Effector memory CD4-positive, alpha-beta T cell (primary cell): Measurements from ENCODE around the gene MN1.

ENCODE experiments used
- DNase-seq, 3 donors: peaks; one replicate each; pipeline ENCODE4 v3.0.0-alpha.2; 2020
- H3K27ac ChIP-seq: 2 replicates; pipeline ENCODE4 v1.7.0; 2013; ENCODE audit warnings: mild to moderate bottlenecking, low read length, moderate library complexity; ENCODE audit not compliant: insufficient read depth, poor library complexity, severe bottlenecking
- H3K27me3 ChIP-seq: replicated peaks from 2 replicates; pipeline ENCODE4 v1.7.0; 2013; ENCODE audit warnings: mild to moderate bottlenecking, low read length; ENCODE audit not compliant: insufficient read depth, control insufficient read depth, poor library complexity, severe bottlenecking
- H3K36me3 ChIP-seq: 2 replicates; pipeline ENCODE4 v1.7.0; 2013; ENCODE audit warnings: mild to moderate bottlenecking, low read length, moderate library complexity; ENCODE audit not compliant: control insufficient read depth, insufficient read depth
- H3K4me1 ChIP-seq: 2 replicates; pipeline ENCODE4 v1.7.0; 2013; ENCODE audit warnings: low read length, mild to moderate bottlenecking; ENCODE audit not compliant: control insufficient read depth, insufficient read depth, poor library complexity, severe bottlenecking
- H3K4me3 ChIP-seq: 2 replicates; pipeline ENCODE4 v1.7.0; 2013; ENCODE audit warnings: low read length, low read depth, mild to moderate bottlenecking; ENCODE audit not compliant: insufficient read depth, poor library complexity, severe bottlenecking
- H3K9me3 ChIP-seq: 2 replicates; pipeline ENCODE4 v1.7.0; 2013; ENCODE audit warnings: mild to moderate bottlenecking, low read length, moderate library complexity; ENCODE audit not compliant: control insufficient read depth

MN1 gene

DNA sequence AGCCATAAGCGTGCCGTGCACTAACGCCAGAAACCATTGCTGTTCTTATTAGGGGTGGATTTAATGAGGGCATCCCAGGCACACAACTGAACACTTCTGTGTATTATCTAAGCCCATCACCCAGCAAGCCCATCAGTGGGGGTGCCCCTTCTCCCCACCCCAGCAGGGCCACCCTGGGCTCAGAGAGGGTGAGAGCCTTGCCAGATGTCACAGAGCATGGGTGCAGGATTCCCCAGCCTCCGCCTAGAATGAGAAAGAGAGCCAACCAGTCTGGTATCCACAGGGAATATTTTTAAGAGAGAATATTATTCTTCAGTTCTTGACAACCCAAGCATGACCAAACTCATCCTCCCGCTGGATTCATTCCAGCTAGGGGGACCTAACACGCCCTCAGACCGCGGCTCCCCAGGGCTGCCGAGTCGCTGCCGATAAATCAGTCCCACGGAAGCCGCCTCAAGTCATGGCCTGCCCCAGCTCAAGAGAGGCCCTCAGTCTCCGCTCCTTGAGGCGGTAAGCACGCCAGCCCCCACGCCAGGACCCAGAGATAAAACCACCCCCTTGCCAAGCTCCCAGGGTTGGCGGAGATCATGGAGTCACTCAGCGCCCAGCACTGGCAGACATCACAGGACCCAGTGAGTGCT is 47.2 kb downstream of the MN1 start:
- H3K4me3 ChIP-seq: no peak overlapping the region
- no peak overlapping the region for H3K27ac ChIP-seq
- H3K36me3 ChIP-seq: no peaks in the 10 kb centered on the region
- DNase-seq: no peak
- H3K9me3 ChIP-seq: no peaks in the 10 kb centered on the region
- H3K4me1 ChIP-seq: no peaks in the 10 kb centered on the region
- H3K27me3 ChIP-seq: no peaks in the 10 kb centered on the region

DNA sequence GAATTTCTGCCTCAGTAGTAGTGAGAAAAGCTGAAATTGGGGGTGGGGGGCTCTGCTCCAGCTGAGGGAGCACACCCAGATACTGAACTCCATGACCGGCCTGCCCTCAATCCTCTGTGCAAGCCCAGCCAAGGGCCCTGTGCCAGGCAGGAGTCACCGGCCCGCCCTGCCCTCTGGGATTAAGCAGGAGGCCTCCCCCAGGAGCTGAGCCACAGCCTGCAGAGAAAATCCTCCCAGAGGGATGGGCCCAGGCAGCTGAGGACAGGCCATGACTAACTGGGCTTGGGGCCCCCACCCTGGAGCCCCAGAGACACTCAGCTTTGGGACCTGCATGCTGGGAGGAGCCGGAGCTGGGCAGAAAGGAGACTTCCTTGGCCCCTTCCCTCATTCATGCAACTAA is 48.8 kb downstream of the MN1 start:
- Histone ChIP-seq H3K36me3 (no peaks in the 10 kb centered on the region), H3K27ac (no peak overlapping the region), H3K27me3 (no peaks in the 10 kb centered on the region), H3K9me3 (no peaks in the 10 kb centered on the region), H3K4me3 (no peak overlapping the region), H3K4me1 (no peaks in the 10 kb centered on the region)
- DNase-seq: no peak

DNA sequence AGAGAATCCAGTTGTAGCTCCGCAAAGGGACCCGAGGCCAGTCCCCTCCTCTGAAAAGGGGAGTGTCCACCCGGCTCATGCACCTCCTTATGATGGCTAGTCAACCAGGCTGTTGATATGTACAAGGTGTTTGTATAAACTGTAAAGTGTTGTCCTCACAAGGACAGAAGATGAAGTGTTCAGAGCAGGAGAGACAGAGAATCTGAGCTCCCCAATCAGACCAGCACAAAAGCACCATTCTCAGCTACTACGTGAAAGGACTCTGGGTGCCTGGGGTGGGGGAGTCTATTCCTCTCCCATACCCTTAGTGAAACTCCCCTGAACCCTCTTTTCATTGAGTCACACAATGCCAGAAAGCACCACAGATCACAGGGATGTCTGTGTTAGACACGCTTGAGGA is 49.4 kb downstream of the MN1 start:
- H3K4me1 ChIP-seq: no peaks in the 10 kb centered on the region
- H3K9me3 ChIP-seq: no peaks in the 10 kb centered on the region
- H3K27ac ChIP-seq: no peak overlapping the region
- no peaks in the 10 kb centered on the region for H3K36me3 ChIP-seq
- no peaks in the 10 kb centered on the region for H3K27me3 ChIP-seq
- no peak for DNase-seq
- no peak overlapping the region for H3K4me3 ChIP-seq

DNA sequence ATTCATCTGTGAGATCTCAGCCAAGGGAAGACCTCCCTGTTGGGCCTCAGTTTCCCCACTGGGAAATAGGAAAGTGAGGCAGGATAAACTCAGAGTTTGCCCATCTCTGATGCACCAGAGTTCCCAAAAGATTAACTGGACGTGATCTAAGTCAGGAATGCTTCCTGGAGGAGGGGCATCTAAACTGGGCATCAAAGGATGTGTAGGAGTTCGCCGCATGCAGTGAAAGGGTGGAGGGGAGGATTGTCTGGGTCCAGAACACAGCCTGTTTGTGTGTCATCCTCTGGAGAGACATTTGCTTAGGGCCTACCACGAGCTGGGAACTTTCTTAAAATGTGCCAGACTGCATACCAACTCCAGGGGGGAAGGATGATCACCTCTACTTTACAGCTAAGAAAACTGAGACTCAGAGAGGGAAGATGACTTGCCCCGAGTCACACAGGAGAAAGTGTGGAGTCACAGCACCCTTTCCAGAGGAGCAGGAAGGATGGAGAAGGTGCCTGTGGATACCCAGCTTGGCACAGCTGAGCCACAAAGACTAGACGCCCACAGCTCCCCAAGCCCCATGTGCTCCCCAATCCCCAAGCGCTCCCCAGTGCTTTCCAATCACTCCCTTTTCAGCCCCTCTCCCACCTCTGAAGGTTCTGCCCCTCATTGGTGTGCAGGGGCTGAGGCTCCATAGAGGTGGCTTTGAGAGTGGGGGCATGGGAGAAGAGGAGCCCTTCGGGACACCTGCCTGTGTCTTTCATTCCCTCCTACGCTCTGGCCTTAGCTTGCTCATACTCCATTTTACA is 50.1 kb downstream of the MN1 start:
- no peaks in the 10 kb centered on the region for H3K9me3 ChIP-seq
- H3K27ac ChIP-seq: no peak overlapping the region
- H3K36me3 ChIP-seq: no peaks in the 10 kb centered on the region
- H3K4me3 ChIP-seq: no peak overlapping the region
- H3K4me1 ChIP-seq: no peaks in the 10 kb centered on the region
- H3K27me3 ChIP-seq: no peaks in the 10 kb centered on the region
- no peak for DNase-seq

DNA sequence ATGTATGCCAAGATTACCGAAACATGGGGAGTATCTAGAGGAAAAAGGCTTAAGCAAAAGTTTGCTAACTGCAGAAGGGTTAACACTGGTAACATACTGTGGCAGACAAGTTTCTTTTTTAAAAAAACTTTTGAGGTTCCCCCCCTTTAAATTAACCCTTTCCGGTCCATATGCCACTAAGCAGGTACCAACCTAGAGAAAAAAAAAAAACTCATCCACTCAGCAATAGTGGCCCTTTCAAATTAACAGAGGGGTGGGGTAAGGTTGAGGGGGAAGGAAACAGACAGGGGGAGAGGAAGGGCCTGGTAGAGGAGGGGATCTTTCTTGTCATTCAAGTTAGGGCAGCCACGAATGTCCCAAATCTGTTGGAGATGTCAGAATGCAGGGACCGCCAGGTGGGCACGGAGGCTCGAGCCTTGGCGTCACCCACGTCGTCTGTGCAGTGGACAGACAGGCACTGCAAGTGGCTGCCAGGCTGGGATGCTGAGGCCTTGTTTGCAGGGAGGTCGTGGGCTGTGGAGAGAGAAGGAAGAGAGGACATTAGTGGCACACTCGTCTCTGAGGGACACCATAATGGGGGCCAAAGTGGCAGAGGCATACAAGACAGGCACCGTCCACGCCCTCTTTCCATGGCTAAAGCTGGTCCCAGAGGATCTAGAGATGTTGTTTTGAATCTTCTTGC is 50.8 kb downstream of the MN1 start:
- no peak overlapping the region for H3K4me3 ChIP-seq
- no peaks in the 10 kb centered on the region for H3K36me3 ChIP-seq
- no peaks in the 10 kb centered on the region for H3K4me1 ChIP-seq
- no peak for DNase-seq
- H3K27ac ChIP-seq: no peak overlapping the region
- no peaks in the 10 kb centered on the region for H3K9me3 ChIP-seq
- H3K27me3 ChIP-seq: no peaks in the 10 kb centered on the region

DNA sequence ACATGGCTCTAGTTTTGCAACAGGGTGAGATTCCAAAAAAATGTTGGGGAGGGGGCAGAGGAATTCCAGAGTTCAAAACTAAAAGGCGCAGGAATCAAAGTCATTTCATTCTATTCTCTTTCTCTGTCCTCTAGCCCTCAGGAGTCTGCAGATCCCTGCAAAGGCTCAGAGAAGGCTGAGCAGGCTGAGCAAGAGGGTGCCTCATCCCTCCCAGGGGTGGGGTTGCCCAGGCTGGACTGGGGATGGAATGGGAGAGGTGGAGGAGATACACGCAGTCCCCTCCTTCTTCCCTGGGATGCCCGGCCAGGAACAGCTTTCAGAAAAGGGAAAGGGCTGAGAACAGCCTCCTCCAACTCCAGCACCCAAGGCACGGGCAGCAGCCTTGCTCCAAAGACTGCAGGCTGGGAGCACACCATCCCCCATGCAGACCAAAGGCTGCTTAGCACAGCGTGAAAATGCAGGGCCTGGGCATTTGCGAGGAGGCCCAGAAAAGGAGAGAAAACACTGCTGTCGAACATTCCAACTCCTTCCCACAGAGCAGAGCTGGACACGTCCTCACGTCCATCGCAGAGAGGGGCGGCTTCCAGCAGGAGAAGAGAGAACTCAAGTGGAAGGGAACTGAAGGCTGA is 51.8 kb downstream of the MN1 start:
- Histone ChIP-seq H3K4me3 (no peak overlapping the region), H3K4me1 (no peaks in the 10 kb centered on the region), H3K36me3 (no peaks in the 10 kb centered on the region), H3K27ac (no peak overlapping the region), H3K27me3 (no peaks in the 10 kb centered on the region), H3K9me3 (no peaks in the 10 kb centered on the region)
- no peak for DNase-seq

DNA sequence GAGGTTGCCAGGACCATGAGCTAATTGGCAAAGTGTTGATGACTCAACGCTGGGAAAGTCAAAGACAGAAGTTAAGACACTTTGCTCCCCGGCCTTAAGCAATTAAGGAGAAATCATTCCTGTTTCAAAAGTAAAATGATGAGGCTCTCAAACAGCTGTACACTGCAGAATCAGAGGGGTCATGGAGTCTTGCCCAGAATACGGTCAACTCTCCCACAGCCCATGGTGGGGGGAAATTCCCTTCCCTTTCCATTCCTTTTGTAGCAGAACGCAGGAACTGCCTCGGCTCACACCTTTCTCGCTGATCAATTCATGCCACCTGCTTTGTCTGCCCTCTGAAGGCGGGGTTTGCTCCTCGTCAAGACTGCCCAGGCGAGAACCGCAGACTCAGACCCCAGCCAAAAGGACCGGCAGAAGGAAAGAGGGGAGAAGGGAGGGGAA is 52.8 kb downstream of the MN1 start:
- Histone ChIP-seq H3K36me3 (no peaks in the 10 kb centered on the region), H3K9me3 (no peaks in the 10 kb centered on the region), H3K27me3 (no peaks in the 10 kb centered on the region), H3K27ac (no peak overlapping the region), H3K4me3 (no peak overlapping the region), H3K4me1 (no peaks in the 10 kb centered on the region)
- no peak for DNase-seq

DNA sequence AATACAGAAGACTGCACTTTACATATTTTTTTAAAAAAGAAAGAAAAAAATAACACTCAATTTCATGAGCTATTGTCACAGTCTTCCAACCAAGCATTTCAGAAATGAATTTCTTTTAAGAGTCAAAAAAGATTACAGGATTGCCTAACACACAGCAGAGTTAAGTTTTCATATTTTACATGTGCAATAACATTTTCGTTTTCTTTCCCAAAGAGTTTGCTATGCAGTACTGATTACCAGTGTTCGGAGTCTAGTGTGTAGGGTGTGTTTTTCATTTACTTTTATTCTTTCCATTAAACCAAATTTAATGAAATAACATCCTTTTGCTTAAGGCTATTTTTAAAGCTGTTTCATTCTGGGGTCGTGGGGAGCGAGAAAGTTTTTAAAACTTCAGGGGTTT is 53.2 kb downstream of the MN1 start:
- Histone ChIP-seq H3K9me3 (no peaks in the 10 kb centered on the region), H3K36me3 (no peaks in the 10 kb centered on the region), H3K4me3 (no peak overlapping the region), H3K27ac (no peak overlapping the region), H3K27me3 (no peaks in the 10 kb centered on the region), H3K4me1 (no peaks in the 10 kb centered on the region)
- no peak for DNase-seq

DNA sequence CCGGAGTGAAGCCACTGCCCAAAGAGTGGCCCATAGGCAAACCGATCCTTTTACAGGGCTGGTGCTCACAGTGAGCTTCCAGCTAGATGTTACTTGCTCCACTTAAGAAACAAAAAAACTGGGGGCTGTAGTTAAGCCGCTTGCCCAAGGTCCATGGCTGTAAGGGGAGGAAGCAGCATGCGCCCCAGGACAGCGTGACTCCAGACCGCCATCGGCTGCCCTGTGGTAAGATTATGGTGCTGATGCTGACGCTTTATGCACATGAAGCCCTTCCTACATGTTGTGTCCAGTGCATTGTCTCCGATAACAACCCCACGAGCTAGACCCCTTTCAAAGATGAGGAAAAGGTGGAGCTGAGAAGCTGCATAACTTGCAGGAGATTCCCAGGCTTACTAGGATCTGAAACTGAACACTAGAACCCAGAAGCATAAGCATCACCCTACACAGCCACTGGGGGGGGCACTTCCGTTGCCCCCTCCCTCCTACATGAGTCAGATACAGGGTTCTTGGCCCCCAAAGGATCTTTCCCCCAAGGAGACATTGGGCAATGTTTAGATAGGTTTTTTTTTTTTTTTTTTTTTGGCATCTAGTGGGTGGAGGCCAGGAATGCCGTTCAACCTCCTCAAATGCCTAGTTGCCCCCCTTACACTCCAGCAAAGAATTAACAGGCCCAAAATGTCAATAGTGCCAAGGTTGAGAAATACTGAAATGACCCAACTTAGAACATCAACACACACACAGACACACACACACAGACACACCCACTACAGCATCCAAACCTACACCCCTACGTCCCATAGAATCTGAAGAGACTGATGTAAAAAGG is 53.9 kb downstream of the MN1 start:
- H3K4me3 ChIP-seq: no peak overlapping the region
- no peaks in the 10 kb centered on the region for H3K4me1 ChIP-seq
- no peaks in the 10 kb centered on the region for H3K36me3 ChIP-seq
- H3K27me3 ChIP-seq: no peaks in the 10 kb centered on the region
- no peak for DNase-seq
- no peaks in the 10 kb centered on the region for H3K9me3 ChIP-seq
- no peak overlapping the region for H3K27ac ChIP-seq
